NT2/D1 (cell line): ENCODE measurements around the gene CRKL.

Source experiments
- DNase-seq: peaks from one replicate; pipeline ENCODE4 v3.0.0-alpha.2; 2011; ENCODE audit warnings: low read depth, low spot score
- H3K27me3 ChIP-seq: 2 replicates; pipeline ENCODE4 v1.6.0; 2011; ENCODE audit warnings: mild to moderate bottlenecking; ENCODE audit not compliant: insufficient read length, insufficient read depth
- H3K36me3 ChIP-seq: 2 replicates; pipeline ENCODE4 v1.6.1; 2011; ENCODE audit warnings: mild to moderate bottlenecking, low read length, mixed read lengths; ENCODE audit not compliant: insufficient read depth, insufficient read length
- H3K4me1 ChIP-seq: 2 replicates; pipeline ENCODE4 v1.5.1; 2011; ENCODE audit not compliant: insufficient read depth, insufficient read length
- H3K4me3 ChIP-seq: 2 replicates; pipeline ENCODE4 v1.5.1; 2011; ENCODE audit warnings: low read depth; ENCODE audit not compliant: insufficient read length
- H3K9ac ChIP-seq: 2 replicates; pipeline ENCODE4 v1.6.0; 2011; ENCODE audit warnings: low read depth; ENCODE audit not compliant: insufficient read length
- H3K9me3 ChIP-seq: 2 replicates; pipeline ENCODE4 v1.5.1; 2011; ENCODE audit warnings: mild to moderate bottlenecking, low read length; ENCODE audit not compliant: insufficient read depth
- SUZ12 ChIP-seq: IDR thresholded peaks from 2 replicates; pipeline ENCODE4 v1.6.1; 2011; ENCODE audit not compliant: insufficient read length, insufficient read depth; ENCODE audit errors: extremely low read depth
- YY1 ChIP-seq: IDR thresholded peaks from 2 replicates; pipeline ENCODE4 v1.6.1; 2011; ENCODE audit not compliant: insufficient read length, insufficient read depth
- ZNF274 ChIP-seq: IDR thresholded peaks from 2 replicates; pipeline ENCODE4 v1.6.1; 2011; ENCODE audit warnings: mild to moderate bottlenecking, low read depth, low read length

Gene CRKL

GRCh38 chr22:20986365-20986764, 69.2 kb downstream of the CRKL start:
- Histone ChIP-seq H3K9ac (no peak overlapping the region), H3K36me3 (peaks cover 61% of the 10 kb centered on the region), H3K27me3 (no peaks in the 10 kb centered on the region), H3K4me3 (no peak overlapping the region), H3K4me1 (no peaks in the 10 kb centered on the region), H3K9me3 (no peaks in the 10 kb centered on the region)
- DNase-seq = no peak
- TF ChIP-seq SUZ12 = no peak
- no peak for TF ChIP-seq YY1
- no peak for TF ChIP-seq ZNF274

GRCh38 chr22:20987375-20987774, 70.2 kb downstream of the CRKL start:
- Histone ChIP-seq H3K9ac (no peak overlapping the region), H3K4me1 (no peaks in the 10 kb centered on the region), H3K4me3 (no peak overlapping the region), H3K9me3 (no peaks in the 10 kb centered on the region), H3K27me3 (no peaks in the 10 kb centered on the region), H3K36me3 (peaks cover 71% of the 10 kb centered on the region)
- TF ChIP-seq YY1 (no peak), ZNF274 (no peak), SUZ12 (no peak)
- DNase-seq = no peak

GRCh38 chr22:20988573-20989322, 71.5 kb downstream of the CRKL start:
- Histone ChIP-seq H3K4me3 (no peak overlapping the region), H3K27me3 (no peaks in the 10 kb centered on the region), H3K36me3 (peaks cover 76% of the 10 kb centered on the region), H3K4me1 (no peaks in the 10 kb centered on the region), H3K9ac (no peak overlapping the region), H3K9me3 (no peaks in the 10 kb centered on the region)
- no peak for DNase-seq
- TF ChIP-seq SUZ12 = no peak

- Histone ChIP-seq H3K36me3 (peaks cover 77% of the 10 kb centered on the region), H3K9ac (no peak overlapping the region), H3K27me3 (no peaks in the 10 kb centered on the region), H3K9me3 (no peaks in the 10 kb centered on the region), H3K4me3 (no peak overlapping the region), H3K4me1 (no peaks in the 10 kb centered on the region)
- DNase-seq = no peak
- TF ChIP-seq YY1 (no peak), ZNF274 (no peak)
Observed at GRCh38 chr22:20989323-20990138, 72.3 kb downstream of the CRKL start.

GRCh38 chr22:20990184-20991180, 73.3 kb downstream of the CRKL start:
- no peaks in the 10 kb centered on the region for H3K4me1 ChIP-seq

GRCh38 chr22:20991252-20992055, 74.2 kb downstream of the CRKL start:
- H3K9ac ChIP-seq = no peak overlapping the region
- no peaks in the 10 kb centered on the region for H3K4me1 ChIP-seq
- peaks cover 84% of the 10 kb centered on the region for H3K36me3 ChIP-seq
- no peak for DNase-seq
- H3K9me3 ChIP-seq = no peaks in the 10 kb centered on the region
- TF ChIP-seq YY1 = no peak
- no peak for TF ChIP-seq ZNF274
- no peak for TF ChIP-seq SUZ12
- H3K27me3 ChIP-seq = no peaks in the 10 kb centered on the region
- H3K4me3 ChIP-seq = no peak overlapping the region

More at GRCh38 chr22:20990184-20991180, 73.3 kb downstream of the CRKL start:
- no peak for DNase-seq
- peaks cover 82% of the 10 kb centered on the region for H3K36me3 ChIP-seq
- H3K9ac ChIP-seq = no peak overlapping the region
- H3K9me3 ChIP-seq = no peaks in the 10 kb centered on the region
- no peak overlapping the region for H3K4me3 ChIP-seq
- no peak for TF ChIP-seq SUZ12
- no peak for TF ChIP-seq YY1
- H3K27me3 ChIP-seq = no peaks in the 10 kb centered on the region
